ENCODE measurements around the gene TRIP13. TPM values are rescaled to one million over a fixed set of nuclear protein-coding genes. Genes with fewer than 3 reads are reported as not detected.
A peak's percentile ranks its signal among the peaks of the same experiment; 100 is the strongest.
"Not testable (repeated sequence)": the region's sequence is repeated elsewhere in the genome, so short reads cannot be mapped to it uniquely, and the experiment has no call there.

Gene TRIP13
- total RNA-seq, 1 donor from 2014 or later: 0.32 TPM

GRCh38 chr5:868428-869135 is 24.1 kb upstream of the TRIP13 start:
- ATAC-seq (no peak), DNase-seq (no peak)
- intact Hi-C loops (cut with micrococcal nuclease): no loop called here

DNA sequence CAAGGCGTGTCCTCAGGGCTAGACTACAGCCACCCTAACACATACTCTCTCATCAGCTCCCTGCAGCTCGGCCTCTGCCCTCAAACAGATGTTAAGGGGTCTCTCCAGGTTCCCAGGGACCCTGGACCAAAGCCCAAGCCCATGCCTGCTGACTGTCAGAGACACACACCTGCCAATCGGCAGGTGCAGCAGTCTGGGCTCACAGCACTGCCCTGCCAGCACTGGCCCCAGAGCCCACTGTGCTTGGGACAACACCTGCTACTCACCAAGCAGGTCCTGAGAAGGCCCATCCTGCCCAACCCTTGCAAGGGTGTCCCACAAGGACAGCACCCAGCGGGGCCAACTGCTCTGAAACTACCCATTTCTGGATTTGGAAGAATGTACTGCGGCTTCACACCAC is 21.7 kb upstream of the TRIP13 start:
- no peak for ATAC-seq
- DNase-seq: no peak
- intact Hi-C loops (cut with micrococcal nuclease): no loop called here

DNA sequence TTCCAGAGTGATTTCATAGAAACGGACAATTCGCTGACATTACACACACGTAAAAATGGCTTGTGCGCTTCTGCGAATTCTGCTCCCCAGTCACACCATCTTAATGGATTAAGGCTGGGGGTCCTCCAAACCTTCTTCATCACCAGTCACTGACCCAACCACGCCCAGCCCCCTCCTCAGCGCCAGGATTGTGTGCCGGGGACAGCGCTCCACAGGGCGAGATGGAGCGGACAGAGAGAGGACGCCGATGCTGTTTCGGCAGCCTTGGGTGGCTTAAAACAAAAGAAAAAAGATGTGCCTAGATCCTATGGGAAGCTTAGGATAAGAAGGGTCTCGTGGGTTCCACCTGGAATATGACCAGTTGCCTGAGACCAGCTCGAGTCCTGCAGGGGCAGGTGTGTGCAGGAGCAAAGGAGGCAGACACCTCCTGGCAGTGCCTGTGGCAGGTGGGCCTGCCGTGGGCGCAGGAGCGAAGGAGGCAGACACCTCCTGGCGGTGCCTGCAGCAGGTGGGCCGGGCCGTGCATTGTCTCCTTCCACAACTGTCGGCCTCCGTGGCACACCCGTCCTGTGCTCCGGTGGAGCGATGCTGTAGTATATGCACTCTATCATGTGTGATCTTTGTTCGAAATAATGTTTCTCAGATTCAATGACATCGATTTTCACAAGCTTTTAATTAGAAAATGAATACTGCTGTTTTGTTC is 20.9 kb upstream of the TRIP13 start:
- DNase-seq (no peak), ATAC-seq (no peak)
- intact Hi-C loops (cut with micrococcal nuclease): no loop called here

GRCh38 chr5:872301-872700 is 20.4 kb upstream of the TRIP13 start:
- no peak for ATAC-seq
- no peak for DNase-seq
- intact Hi-C loops (cut with micrococcal nuclease): no loop called here

GRCh38 chr5:873328-873727 is 19.4 kb upstream of the TRIP13 start:
- intact Hi-C loops (cut with micrococcal nuclease): no loop called here
- no peak for DNase-seq
- no peak for ATAC-seq

GRCh38 chr5:875931-876330 is 16.8 kb upstream of the TRIP13 start:
- no peak for DNase-seq
- ATAC-seq: no peak
- intact Hi-C loops (cut with micrococcal nuclease): no loop called here

GRCh38 chr5:876398-877365 is 16.0 kb upstream of the TRIP13 start:
- no peak for DNase-seq
- intact Hi-C loops (cut with micrococcal nuclease): no loop called here
- no peak for ATAC-seq

DNA sequence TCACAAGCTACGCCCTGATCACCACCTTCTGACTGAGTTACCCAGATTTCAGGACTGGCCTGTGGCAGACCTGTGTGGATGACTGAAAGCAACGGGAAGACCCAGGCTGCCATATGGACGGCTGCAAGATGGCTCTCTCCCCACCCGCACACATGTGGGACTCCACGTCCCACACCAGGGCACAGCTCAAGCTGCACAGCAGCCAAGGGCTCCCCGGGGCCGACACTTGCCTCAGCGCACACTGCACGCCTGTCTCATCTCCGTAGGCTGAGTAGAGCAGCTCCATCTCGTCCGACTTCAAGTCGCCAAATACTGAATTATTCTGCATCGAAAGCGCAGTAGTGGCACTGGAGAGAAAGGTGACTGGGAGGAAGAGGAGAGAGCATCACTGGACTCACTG is 14.6 kb upstream of the TRIP13 start:
- DNase-seq: no peak
- intact Hi-C loops (cut with micrococcal nuclease): no loop called here
- ATAC-seq: no peak

DNA sequence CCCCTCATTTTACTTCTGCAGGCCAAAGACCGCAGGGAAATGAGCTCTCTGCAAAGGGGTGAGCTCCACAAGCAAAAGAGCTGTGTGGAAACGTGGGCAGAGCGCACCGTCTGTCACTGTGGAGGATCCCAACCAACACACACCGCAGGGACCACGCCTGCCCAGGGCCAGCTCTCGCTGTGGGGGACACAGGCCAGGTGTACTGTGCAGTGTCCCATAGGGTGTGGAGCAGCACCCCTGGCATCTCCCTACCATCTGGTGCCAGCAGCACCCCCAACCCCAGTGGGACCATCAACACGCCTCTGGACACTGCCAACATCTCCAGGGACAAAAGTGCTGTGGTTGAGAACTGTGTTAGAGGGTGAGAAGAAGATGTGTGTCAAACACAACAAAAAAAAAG is 14.0 kb upstream of the TRIP13 start:
- DNase-seq; intact Hi-C loops (cut with micrococcal nuclease); ATAC-seq: not testable (repeated sequence)

DNA sequence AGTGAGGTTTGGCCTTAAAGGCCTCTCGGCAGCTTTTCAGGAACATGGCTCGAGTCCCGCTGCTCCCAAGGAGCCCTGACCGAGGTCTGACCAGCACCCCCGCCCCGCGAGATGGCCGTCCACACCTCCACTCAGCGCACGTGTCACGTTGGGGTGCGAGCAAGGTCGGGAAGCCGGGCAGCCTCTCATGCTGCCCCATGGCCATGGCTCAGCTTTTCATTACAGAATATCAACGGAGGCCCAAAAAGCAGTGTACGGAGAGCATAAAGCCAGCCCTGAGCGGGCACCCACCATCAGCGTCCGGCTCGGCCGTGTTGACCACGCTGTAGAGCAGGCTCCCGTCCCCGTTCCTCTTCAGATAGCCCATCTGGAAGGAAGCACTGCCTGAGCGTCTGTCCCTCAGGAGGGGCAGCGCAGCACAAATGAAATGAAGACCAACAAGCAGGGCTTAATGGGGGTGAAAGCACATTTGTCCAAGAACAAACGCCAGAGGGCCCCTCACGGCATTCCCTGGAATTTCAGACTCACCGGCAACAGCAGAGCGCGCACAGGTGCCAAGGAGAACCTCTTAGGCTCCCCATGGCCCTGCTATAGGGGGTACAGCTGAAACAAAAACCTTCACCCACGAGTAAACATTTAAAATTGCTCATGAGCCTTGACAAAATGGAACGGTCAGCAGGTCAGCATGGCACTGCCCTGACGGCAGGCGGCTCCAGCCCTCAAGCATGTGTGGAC is 11.7 kb upstream of the TRIP13 start:
- DNase-seq: no peak
- intact Hi-C loops (cut with micrococcal nuclease): no loop called here
- no peak for ATAC-seq

- ATAC-seq (no peak), DNase-seq (no peak)
- intact Hi-C loops (cut with micrococcal nuclease): no loop called here
Observed at GRCh38 chr5:881551-881935, 11.1 kb upstream of the TRIP13 start.

GRCh38 chr5:882253-883183 is 10.2 kb upstream of the TRIP13 start:
- ATAC-seq (no peak), DNase-seq (no peak)
- intact Hi-C loops (cut with micrococcal nuclease): no loop called here

GRCh38 chr5:883475-884181 is 9.1 kb upstream of the TRIP13 start:
- intact Hi-C loops (cut with micrococcal nuclease): no loop called here
- ATAC-seq: no peak
- DNase-seq: no peak

- DNase-seq: peak; percentile 30
- intact Hi-C loops (cut with micrococcal nuclease): no loop called here
- ATAC-seq: no peak
Observed at GRCh38 chr5:884345-885126, 8.1 kb upstream of the TRIP13 start.

GRCh38 chr5:885127-885442 is 7.6 kb upstream of the TRIP13 start:
- peak; percentile 25 for DNase-seq
- intact Hi-C loops (cut with micrococcal nuclease): no loop called here
- no peak for ATAC-seq

- DNase-seq (peak; percentile 91), ATAC-seq (peak; percentile 98)
- intact Hi-C loops (cut with micrococcal nuclease): no loop called here
Observed at GRCh38 chr5:885529-885928, 7.2 kb upstream of the TRIP13 start.

DNA sequence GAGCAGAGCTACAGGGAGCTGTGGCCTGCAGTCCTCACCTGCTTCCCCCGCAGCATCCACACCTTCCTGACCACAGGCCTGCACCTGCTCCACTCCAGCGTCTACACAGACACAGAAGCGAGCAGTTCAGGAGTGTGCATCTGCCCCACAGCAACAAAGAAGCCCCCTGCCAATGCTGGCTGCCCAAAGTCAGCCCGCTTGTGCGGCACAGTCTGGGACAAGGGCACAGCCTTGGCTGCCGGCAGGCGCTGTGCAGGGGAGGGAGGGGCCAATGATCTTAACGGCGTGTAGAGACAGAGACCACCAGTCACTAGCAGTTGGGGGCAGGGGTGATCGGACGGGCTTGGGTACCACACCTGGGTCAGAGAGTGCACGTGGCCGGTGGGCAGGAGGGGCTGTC is 6.6 kb upstream of the TRIP13 start:
- DNase-seq (no peak), ATAC-seq (peak; percentile 16)
- intact Hi-C loops (cut with micrococcal nuclease): no loop called here

Data from left ventricle myocardium superior (tissue), 1 donor.